ENCODE measurements around the gene UBE2I.
"Not testable (repeated sequence)": the region's sequence is repeated elsewhere in the genome, so short reads cannot be mapped to it uniquely, and the experiment has no call there.

Gene UBE2I

DNA sequence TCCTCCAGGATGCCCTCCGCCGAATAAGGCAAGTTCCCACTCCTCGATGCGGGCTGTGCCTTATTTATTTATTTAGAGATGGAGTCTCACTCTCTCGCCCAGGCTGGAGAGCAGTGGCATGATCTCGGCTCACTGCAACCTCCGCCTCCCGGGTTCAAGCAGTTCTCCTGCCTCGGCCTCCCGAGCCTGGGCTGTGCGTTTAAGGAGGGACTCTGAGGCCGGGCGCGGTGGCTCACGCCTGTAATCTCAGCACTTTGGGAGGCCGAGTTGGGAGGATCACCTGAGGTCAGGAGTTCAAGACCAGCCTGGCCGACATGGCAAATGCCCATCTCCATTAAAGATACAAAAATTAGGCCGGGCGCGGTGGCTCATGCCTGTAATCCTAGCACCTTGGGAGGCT lies 18.7 kb downstream of the UBE2I start:
- not testable (repeated sequence) for H3K9ac ChIP-seq (ENCODE audit: low read depth, low read length); H3K4me3 ChIP-seq (ENCODE audit: low read length); H3K4me1 ChIP-seq (ENCODE audit: insufficient read depth, low read length)

DNA sequence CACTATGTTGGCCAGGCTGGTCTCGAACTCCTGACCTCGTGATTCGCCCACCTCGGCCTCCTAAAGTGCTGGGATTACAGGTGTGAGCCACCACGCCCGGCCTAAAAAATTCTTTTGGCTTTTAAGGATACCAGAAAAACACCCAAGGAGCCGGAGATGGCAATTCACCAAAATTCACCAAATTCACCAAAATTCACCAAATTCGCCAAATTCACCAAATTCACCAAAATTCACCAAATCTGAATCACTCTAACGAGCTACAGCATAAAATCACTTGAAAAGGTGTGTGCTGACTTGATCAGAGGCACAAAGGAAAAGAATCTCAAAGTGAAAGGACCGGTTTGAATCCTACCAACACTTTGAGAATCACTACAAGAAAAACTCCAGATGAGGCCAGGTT lies 19.5 kb downstream of the UBE2I start:
- peaks cover 29% of the 10 kb centered on the region for H3K27me3 ChIP-seq (ENCODE audit: insufficient read depth, low read length)
- not testable (repeated sequence) for H3K27ac ChIP-seq (ENCODE audit: low read length); H3K9me3 ChIP-seq (ENCODE audit: insufficient read depth, low read depth, low read length); H3K4me1 ChIP-seq (ENCODE audit: insufficient read depth, low read length); H3K4me3 ChIP-seq (ENCODE audit: low read length); H3K9ac ChIP-seq (ENCODE audit: low read depth, low read length)
- H3K36me3 ChIP-seq (ENCODE audit: insufficient read depth, low read depth, low read length), result peaks cover 12% of the 10 kb centered on the region; the same call in 1 of the 2 replicates

More for the DNA sequence above, 18.7 kb downstream of the UBE2I start:
- not testable (repeated sequence) for H3K9me3 ChIP-seq (ENCODE audit: insufficient read depth, low read depth, low read length); H3K27ac ChIP-seq (ENCODE audit: low read length)
- Histone ChIP-seq H3K27me3 (ENCODE audit: insufficient read depth, low read length) (peaks cover 20% of the 10 kb centered on the region), H3K36me3 (ENCODE audit: insufficient read depth, low read depth, low read length) (peaks cover 20% of the 10 kb centered on the region)

- Histone ChIP-seq H3K9me3 (ENCODE audit: insufficient read depth, low read depth, low read length) (peaks cover 6% of the 10 kb centered on the region; the same call in 1 of the 2 replicates), H3K9ac (ENCODE audit: low read depth, low read length) (no peak overlapping the region), H3K36me3 (ENCODE audit: insufficient read depth, low read depth, low read length) (no peaks in the 10 kb centered on the region), H3K4me1 (ENCODE audit: insufficient read depth, low read length) (peaks cover 5% of the 10 kb centered on the region; the same call in 1 of the 2 replicates), H3K27me3 (ENCODE audit: insufficient read depth, low read length) (peaks cover 43% of the 10 kb centered on the region), H3K27ac (ENCODE audit: low read length) (no peak overlapping the region), H3K4me3 (ENCODE audit: low read length) (no peak overlapping the region)
Observed at GRCh38 chr16:1330260-1330914, 21.0 kb downstream of the UBE2I start.

- Histone ChIP-seq H3K27me3 (ENCODE audit: insufficient read depth, low read length) (peaks cover 50% of the 10 kb centered on the region), H3K4me1 (ENCODE audit: insufficient read depth, low read length) (peaks cover 5% of the 10 kb centered on the region; the same call in 1 of the 2 replicates), H3K9ac (ENCODE audit: low read depth, low read length) (peak overlapping the region; percentile 50; the same call in 1 of the 2 replicates), H3K9me3 (ENCODE audit: insufficient read depth, low read depth, low read length) (peaks cover 6% of the 10 kb centered on the region; the same call in 1 of the 2 replicates), H3K4me3 (ENCODE audit: low read length) (peak overlapping the region; percentile 50; the same call in 1 of the 2 replicates), H3K36me3 (ENCODE audit: insufficient read depth, low read depth, low read length) (no peaks in the 10 kb centered on the region), H3K27ac (ENCODE audit: low read length) (no peak overlapping the region)
Observed at GRCh38 chr16:1330931-1331711, 21.7 kb downstream of the UBE2I start.

- no peak overlapping the region for H3K27ac ChIP-seq (ENCODE audit: low read length)
- no peaks in the 10 kb centered on the region for H3K36me3 ChIP-seq (ENCODE audit: insufficient read depth, low read depth, low read length)
- peak overlapping the region; percentile 50; the same call in 1 of the 2 replicates for H3K9ac ChIP-seq (ENCODE audit: low read depth, low read length)
- peaks cover 59% of the 10 kb centered on the region for H3K27me3 ChIP-seq (ENCODE audit: insufficient read depth, low read length)
- peaks cover 5% of the 10 kb centered on the region; the same call in 1 of the 2 replicates for H3K4me1 ChIP-seq (ENCODE audit: insufficient read depth, low read length)
- H3K4me3 ChIP-seq (ENCODE audit: low read length), result peak overlapping the region; percentile 50; the same call in 1 of the 2 replicates
- peaks cover 6% of the 10 kb centered on the region; the same call in 1 of the 2 replicates for H3K9me3 ChIP-seq (ENCODE audit: insufficient read depth, low read depth, low read length)
Observed at GRCh38 chr16:1331712-1332617, 22.5 kb downstream of the UBE2I start.

DNA sequence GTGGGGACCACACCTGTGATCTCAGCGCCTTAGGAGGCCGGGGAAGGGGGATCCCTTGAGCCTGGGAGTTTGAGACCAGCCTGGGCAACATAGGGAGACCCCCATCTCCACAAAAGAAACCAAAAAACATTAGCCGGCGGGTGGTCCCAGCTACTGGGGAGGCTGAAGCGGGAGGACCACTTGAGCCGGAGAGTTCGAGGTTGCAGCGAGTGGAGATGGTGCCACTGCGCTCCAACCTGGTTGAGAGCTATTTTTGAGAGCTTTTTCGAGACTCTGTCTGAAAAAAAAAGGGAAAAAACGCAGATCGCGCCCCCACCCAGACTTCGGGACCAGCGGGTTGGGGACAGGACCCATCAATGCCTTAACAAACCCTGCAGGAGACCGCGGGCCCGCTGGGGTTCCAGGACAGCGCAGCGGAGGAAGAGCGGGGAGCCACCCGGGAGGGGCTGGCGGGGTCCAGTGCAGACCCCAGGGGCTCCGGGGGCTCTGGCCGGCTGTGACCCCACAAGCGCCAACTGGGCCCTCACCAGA lies 23.2 kb downstream of the UBE2I start:
- H3K4me1 ChIP-seq (ENCODE audit: insufficient read depth, low read length), result peaks cover 5% of the 10 kb centered on the region; the same call in 1 of the 2 replicates
- H3K27me3 ChIP-seq (ENCODE audit: insufficient read depth, low read length), result peaks cover 62% of the 10 kb centered on the region
- H3K36me3 ChIP-seq (ENCODE audit: insufficient read depth, low read depth, low read length), result no peaks in the 10 kb centered on the region
- H3K4me3 ChIP-seq (ENCODE audit: low read length), result peak overlapping the region; percentile 50; the same call in 1 of the 2 replicates
- no peak overlapping the region for H3K9ac ChIP-seq (ENCODE audit: low read depth, low read length)
- H3K9me3 ChIP-seq (ENCODE audit: insufficient read depth, low read depth, low read length), result peaks cover 6% of the 10 kb centered on the region; the same call in 1 of the 2 replicates
- no peak overlapping the region for H3K27ac ChIP-seq (ENCODE audit: low read length)

DNA sequence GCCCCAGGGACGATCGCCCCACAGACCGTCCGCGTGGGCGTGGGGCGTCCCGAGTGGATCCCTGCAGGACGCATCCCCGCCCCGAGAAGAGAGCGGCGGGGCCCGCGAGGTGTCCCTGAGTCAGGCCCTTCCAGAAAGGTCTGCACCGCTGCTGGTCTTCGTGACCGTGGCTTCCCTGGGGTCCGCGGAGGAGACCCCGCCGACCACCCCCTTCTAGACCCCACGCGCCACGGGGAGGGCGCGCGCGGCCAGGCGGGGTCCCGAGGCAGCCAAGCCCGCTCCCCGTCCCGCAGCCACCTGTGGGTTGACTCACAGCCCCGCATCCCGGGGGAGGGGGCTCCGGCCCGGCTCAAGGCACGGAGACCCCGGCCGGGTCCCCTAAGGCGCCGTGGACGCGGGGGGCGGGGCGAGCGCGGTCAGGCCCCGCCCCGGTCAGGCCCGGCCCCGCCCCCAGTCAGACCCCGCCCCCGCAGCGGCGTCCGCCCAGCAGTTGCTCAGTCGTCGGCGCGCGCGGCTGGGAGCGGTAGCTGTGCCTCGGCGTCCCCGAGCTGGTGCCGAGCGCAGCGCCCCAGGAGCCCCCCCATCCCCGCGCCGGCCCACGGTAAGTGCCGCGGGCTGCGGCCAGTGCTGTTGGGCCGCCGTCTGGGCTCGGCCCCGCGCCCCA lies 23.8 kb downstream of the UBE2I start, which contains the start of gene BAIAP3:
BAIAP3 (plus strand) TSS at position 497 of the 664 bp plus-strand sequence. CDS start 4,905 bp downstream, outside the sequence.
- Histone ChIP-seq H3K27me3 (ENCODE audit: insufficient read depth, low read length) (peaks cover 64% of the 10 kb centered on the region), H3K4me1 (ENCODE audit: insufficient read depth, low read length) (peaks cover 5% of the 10 kb centered on the region; the same call in 1 of the 2 replicates), H3K36me3 (ENCODE audit: insufficient read depth, low read depth, low read length) (no peaks in the 10 kb centered on the region)

DNA sequence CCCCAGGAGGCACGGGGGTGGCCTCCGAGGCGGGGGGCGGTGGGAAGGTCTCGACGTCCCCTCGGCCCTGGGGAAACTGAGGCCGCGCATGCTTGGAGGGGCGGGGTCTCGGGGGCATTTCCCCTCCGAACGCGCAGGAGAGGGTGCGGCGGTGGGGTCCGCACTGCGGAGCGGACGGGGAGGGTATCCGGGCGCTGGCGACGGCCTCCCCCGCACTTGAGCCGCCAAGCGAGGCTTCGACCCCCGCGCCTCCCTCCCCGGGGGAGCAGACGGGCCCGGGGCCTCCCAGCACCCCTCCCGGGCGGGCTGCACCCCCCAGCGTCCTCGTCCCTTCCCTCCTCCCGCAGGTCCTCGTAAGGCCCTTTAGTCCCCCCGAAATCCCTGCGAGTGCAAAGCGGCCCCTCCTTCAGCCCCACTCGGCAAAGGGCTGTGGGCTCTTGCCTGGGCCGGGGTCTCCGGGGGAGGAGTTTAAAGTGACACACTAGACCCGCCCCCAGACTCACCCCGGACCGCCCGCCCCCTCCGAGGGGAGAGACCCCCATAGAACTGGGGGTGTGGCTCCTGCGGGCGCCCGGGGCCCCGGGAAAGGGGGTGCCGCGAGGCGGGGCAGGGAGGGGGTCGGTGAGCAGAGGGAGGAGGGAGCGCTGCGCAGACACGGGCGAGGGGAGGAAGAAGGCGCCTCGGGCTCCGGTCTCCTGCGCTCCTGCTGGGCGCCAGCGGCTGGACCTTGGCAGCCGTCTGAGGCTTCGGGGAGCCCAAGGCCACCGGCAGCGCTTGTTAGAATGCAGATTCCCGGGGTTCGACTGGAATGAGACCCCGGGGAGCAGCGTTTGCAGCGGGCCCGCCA lies 24.6 kb downstream of the UBE2I start:
- Histone ChIP-seq H3K27me3 (ENCODE audit: insufficient read depth, low read length) (peaks cover 64% of the 10 kb centered on the region), H3K4me3 (ENCODE audit: low read length) (peak overlapping the region; percentile 45; the same call in 1 of the 2 replicates), H3K27ac (ENCODE audit: low read length) (no peak overlapping the region), H3K9ac (ENCODE audit: low read depth, low read length) (no peak overlapping the region), H3K9me3 (ENCODE audit: insufficient read depth, low read depth, low read length) (peaks cover 6% of the 10 kb centered on the region; the same call in 1 of the 2 replicates), H3K4me1 (ENCODE audit: insufficient read depth, low read length) (peaks cover 5% of the 10 kb centered on the region; the same call in 1 of the 2 replicates), H3K36me3 (ENCODE audit: insufficient read depth, low read depth, low read length) (no peaks in the 10 kb centered on the region)

More for the DNA sequence above, 23.8 kb downstream of the UBE2I start, which contains the start of gene BAIAP3:
- H3K9ac ChIP-seq (ENCODE audit: low read depth, low read length), result no peak within 1 kb of the TSS
- peak within 1 kb of the TSS; percentile 50; the same call in 1 of the 2 replicates for H3K4me3 ChIP-seq (ENCODE audit: low read length)
- H3K9me3 ChIP-seq (ENCODE audit: insufficient read depth, low read depth, low read length), result peaks cover 6% of the 10 kb centered on the region; the same call in 1 of the 2 replicates
- no peak within 1 kb of the TSS for H3K27ac ChIP-seq (ENCODE audit: low read length)

GRCh38 chr16:1334739-1335138 lies 25.3 kb downstream of the UBE2I start:
- Histone ChIP-seq H3K4me3 (ENCODE audit: low read length) (peak overlapping the region; percentile 26; the same call in 1 of the 2 replicates), H3K9ac (ENCODE audit: low read depth, low read length) (no peak overlapping the region), H3K27ac (ENCODE audit: low read length) (no peak overlapping the region), H3K36me3 (ENCODE audit: insufficient read depth, low read depth, low read length) (no peaks in the 10 kb centered on the region), H3K27me3 (ENCODE audit: insufficient read depth, low read length) (peaks cover 64% of the 10 kb centered on the region), H3K9me3 (ENCODE audit: insufficient read depth, low read depth, low read length) (peaks cover 6% of the 10 kb centered on the region; the same call in 1 of the 2 replicates), H3K4me1 (ENCODE audit: insufficient read depth, low read length) (peaks cover 5% of the 10 kb centered on the region; the same call in 1 of the 2 replicates)
